B cell (primary cell): ENCODE data around the gene CCNDBP1. TPM values are rescaled to one million over a fixed set of nuclear protein-coding genes. Genes with fewer than 3 reads are reported as not detected.

Experiments used
- ATAC-seq: fragments of 200-7000 bp; cut with Tn5 transposase; one replicate; pipeline ENCODE4 v1.10.0; 2021; ENCODE audit warnings: low read depth, mild to moderate bottlenecking, moderate number of reproducible peaks, moderate library complexity
- CTCF ChIA-PET: fragments of 350-600 bp; sonication (Branson Sonifier 250); formaldehyde crosslinking; loops from one replicate; lab custom pipeline; 2021; ENCODE audit warnings: antibody characterized with exemption, inconsistent platforms; lab: Charles Lee
- POLR2A ChIA-PET: fragments of 350-600 bp; sonication (Branson Sonifier 250); formaldehyde crosslinking; loops from one replicate; lab custom pipeline; 2021; ENCODE audit warnings: antibody characterized with exemption; lab: Charles Lee
- DNase-seq: peaks from one replicate; pipeline ENCODE4 v3.0.0; 2013
- H2AFZ ChIP-seq: 2 replicates; pipeline ENCODE4 v1.6.1; 2012; ENCODE audit warnings: mild to moderate bottlenecking, low read depth, low read length; ENCODE audit not compliant: insufficient read depth, poor library complexity, severe bottlenecking
- H3K27ac ChIP-seq, 2 donors: 1 replicate in 1 of 2; 2 replicates in 1 of 2; pipeline ENCODE4 v1.5.1; 2012 to 2013; ENCODE audit warnings: low read length in 2 of 2, mild to moderate bottlenecking in 2 of 2, moderate library complexity in 1 of 2
- H3K27me3 ChIP-seq, 4 experiments: fragments of 200-600 bp in 1 of 4; sonication (generic) in 1 of 4; replicated peaks in 1 of 4; 1 replicate in 2 of 4; 2 replicates in 2 of 4; pipeline versions ENCODE4 v1.6.1 to v1.7.0; 2013 to 2016; ENCODE audit warnings: low read length in 3 of 4, mild to moderate bottlenecking in 2 of 4, mixed read lengths in 1 of 4, moderate library complexity in 1 of 4; ENCODE audit not compliant: insufficient read depth in 4 of 4, control insufficient read depth in 3 of 4; ENCODE audit errors: control extremely low read depth in 1 of 4
- H3K36me3 ChIP-seq, 2 experiments: replicated peaks in 1 of 2; 1 replicate in 1 of 2; 2 replicates in 1 of 2; pipeline versions ENCODE4 v1.6.1 to v1.7.1; 2013; ENCODE audit warnings: low read length in 1 of 2; ENCODE audit not compliant: insufficient read depth in 2 of 2, control insufficient read depth in 1 of 2; ENCODE audit errors: control extremely low read depth in 1 of 2, extremely low read depth in 1 of 2
- H3K4me1 ChIP-seq, 2 donors: fragments of 200-600 bp in 1 of 2; sonication (generic) in 1 of 2; 1 replicate in 1 of 2; 2 replicates in 1 of 2; pipeline versions ENCODE4 v1.5.1 to v1.6.1; 2013 to 2017; ENCODE audit warnings: low read length in 2 of 2; ENCODE audit not compliant: control insufficient read depth in 2 of 2, insufficient read depth in 2 of 2
- H3K4me2 ChIP-seq: replicated peaks from 2 replicates; pipeline ENCODE3; 2012; ENCODE audit warnings: mild to moderate bottlenecking, low read depth, low read length; ENCODE audit not compliant: poor library complexity, severe bottlenecking
- H3K4me3 ChIP-seq, 5 experiments: fragments of 200-600 bp in 1 of 5; sonication (generic) in 1 of 5; 1 replicate in 3 of 5; 2 replicates in 2 of 5; pipeline versions ENCODE4 v1.5.1 to v1.7.0; 2011 to 2016; ENCODE audit warnings: low read length in 4 of 5, mild to moderate bottlenecking in 4 of 5, low read depth in 2 of 5, control low read depth in 1 of 5, moderate library complexity in 1 of 5; ENCODE audit not compliant: insufficient read depth in 1 of 5; ENCODE audit errors: control extremely low read depth in 1 of 5, extremely low read depth in 1 of 5
- H3K79me2 ChIP-seq: fragments of 200-600 bp; sonication (generic); one replicate; pipeline ENCODE4 v1.6.0; 2016; ENCODE audit warnings: low read length; ENCODE audit not compliant: control insufficient read depth, insufficient read depth
- H3K9ac ChIP-seq: fragments of 200-600 bp; sonication (generic); 2 replicates; pipeline ENCODE4 v1.6.1; 2017; ENCODE audit warnings: mild to moderate bottlenecking, low read length, moderate library complexity
- H3K9me3 ChIP-seq, 3 donors: one replicate each; pipeline versions ENCODE4 v1.6.1 to v1.7.1; 2013; ENCODE audit warnings: low read length in 2 of 3; ENCODE audit not compliant: control insufficient read depth in 2 of 3, insufficient read depth in 1 of 3; ENCODE audit errors: control extremely low read depth in 1 of 3
- H4K20me1 ChIP-seq: 2 replicates; pipeline ENCODE4 v1.6.0; 2012; ENCODE audit warnings: mild to moderate bottlenecking, low read length; ENCODE audit not compliant: insufficient read depth, control insufficient read depth, poor library complexity, severe bottlenecking
- H3K27ac Mint-ChIP-seq: one replicate; pipeline ENCODE4 v1.8.0; 2021; ENCODE audit warnings: mixed read lengths
- H3K27me3 Mint-ChIP-seq: one replicate; pipeline ENCODE4 v1.8.0; 2021; ENCODE audit warnings: mixed read lengths
- H3K4me1 Mint-ChIP-seq: one replicate; pipeline ENCODE4 v1.8.0; 2021; ENCODE audit warnings: mixed read lengths
- H3K4me3 Mint-ChIP-seq: one replicate; pipeline ENCODE4 v1.8.0; 2021; ENCODE audit warnings: mixed read lengths
- H3K9me3 Mint-ChIP-seq: one replicate; pipeline ENCODE4 v1.8.0; 2022; ENCODE audit warnings: mixed read lengths; ENCODE audit not compliant: insufficient read depth
- CTCF ChIP-seq: fragments of 200-600 bp; IDR thresholded peaks from one replicate; pipeline ENCODE4 v1.8.0; 2022; ENCODE audit warnings: antibody characterized with exemption, mild to moderate bottlenecking
- EZH2 ChIP-seq: IDR thresholded peaks from 2 replicates; pipeline ENCODE4 v1.6.1; 2012; ENCODE audit warnings: borderline replicate concordance, low read depth, mild to moderate bottlenecking, moderate library complexity, low read length; ENCODE audit not compliant: insufficient read depth, poor library complexity, severe bottlenecking
- WGBS: methylation state at CpG from one replicate; pipeline ENCODE4 v1.1.5; 2013; ENCODE audit warnings: missing lambda C conversion rate; ENCODE audit not compliant: insufficient coverage; 5-methylcytosine and 5-hydroxymethylcytosine counted together
- intact Hi-C: fragments of 100-400 bp; cut with micrococcal nuclease; formaldehyde crosslinking; loops from one replicate; pipeline ENCODE4 v1.10.0; 2022
- polyA plus RNA-seq: library from polyadenylated mRNA; depleted of rRNA; stranded (reverse); fragments of >200 nt; gene quantifications from 2 replicates; pipeline ENCODE4 v1.2.3, GENCODE V29; 2012
- total RNA-seq, 2 donors: library from RNA; stranded (reverse); fragments of 120-200 nt in 1 of 2; gene quantifications; 1 replicate in 1 of 2; 2 replicates in 1 of 2; pipeline versions ENCODE4 v1.2.3 to v1.2.4, GENCODE V29; 2013 to 2022

The CCNDBP1 gene
- total and polyA plus RNA-seq, 2 donors (not counting 1 experiment from before 2014, with no cell fraction given) = 111 to 113 TPM

GRCh38 chr15:43239732-43240491 lies 54.7 kb downstream of the CCNDBP1 start:
- no peak overlapping the region for H3K27ac Mint-ChIP-seq

More at GRCh38 chr15:43239732-43240491, 54.7 kb downstream of the CCNDBP1 start:
- Histone ChIP-seq H3K9me3 (no peaks in the 10 kb centered on the region), H3K36me3 (no peaks in the 10 kb centered on the region), H3K27me3 (peaks cover 0 to 11% (median 3%) of the 10 kb centered on the region in 4 experiments), H3K27ac (no peak overlapping the region), H3K4me3 (no peak overlapping the region), H3K79me2 (no peaks in the 10 kb centered on the region), H4K20me1 (no peaks in the 10 kb centered on the region), H3K4me1 (peaks cover 0 to 5% of the 10 kb centered on the region in 2 donors), H2AFZ (peak overlapping the region; percentile 22), H3K9ac (no peak overlapping the region), H3K4me2 (no peak overlapping the region)
- CTCF ChIA-PET = no interaction called here
- H3K9me3 Mint-ChIP-seq = no peaks in the 10 kb centered on the region
- H3K4me3 Mint-ChIP-seq = no peak overlapping the region
- H3K27me3 Mint-ChIP-seq = peaks cover 24% of the 10 kb centered on the region
- WGBS = 0% methylated on average over 4 of the region's 7 CpGs
- intact Hi-C loops = no loop called here
- DNase-seq (no peak), ATAC-seq (no peak)
- peaks cover 5% of the 10 kb centered on the region for H3K4me1 Mint-ChIP-seq
- no peak for TF ChIP-seq EZH2
- no peak for TF ChIP-seq CTCF
- POLR2A ChIA-PET = no interaction called here
